Measurements from ENCODE around the gene RIMBP2. TPM values are rescaled to one million over a fixed set of nuclear protein-coding genes. Genes with fewer than 3 reads are reported as not detected.

The RIMBP2 gene
- total RNA-seq, 1 experiment from 2014 or later: not detected

DNA sequence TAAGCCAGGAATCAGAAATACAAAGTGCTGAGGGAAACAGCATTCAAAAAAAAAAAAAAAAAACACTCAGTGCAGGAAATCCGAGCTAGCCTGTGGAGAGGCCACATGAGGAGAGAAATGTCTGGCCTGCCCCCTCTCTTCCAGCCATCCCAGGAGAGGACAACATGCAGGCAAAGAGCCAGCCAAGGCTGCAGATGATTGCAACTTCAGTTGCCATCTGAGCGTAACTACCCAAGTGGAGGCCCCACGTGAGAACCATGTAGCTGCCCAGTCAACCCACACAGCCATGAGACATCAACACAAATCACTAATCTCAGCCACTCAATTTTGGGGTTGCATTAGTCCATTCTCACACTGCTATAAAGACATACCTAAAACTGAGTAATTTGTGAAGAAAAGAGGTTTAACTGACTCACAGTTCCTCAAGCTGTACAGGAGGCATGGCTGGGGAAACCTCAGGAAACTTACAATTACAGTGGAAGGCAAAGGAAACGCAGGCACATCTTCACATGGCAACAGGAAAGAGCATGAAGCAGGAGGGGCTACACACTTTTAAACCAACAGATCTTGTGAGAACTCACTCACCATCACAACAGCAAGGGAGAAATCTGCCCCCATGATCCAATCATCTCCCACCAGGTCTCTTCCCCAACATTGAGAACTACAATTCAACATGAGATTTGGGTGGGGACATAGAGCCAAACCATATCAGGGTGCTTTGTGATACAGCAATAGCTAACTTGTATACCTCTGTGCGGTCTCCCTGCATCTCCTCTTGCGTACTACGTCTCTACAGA, 217.3 kb downstream of the RIMBP2 start:
- no peak for DNase-seq
- Histone ChIP-seq H3K27me3 (replicated peaks; ENCODE audit: control insufficient read depth, insufficient read depth, low read length) (no peaks in the 10 kb centered on the region), H3K9me3 (no peaks in the 10 kb centered on the region), H3K36me3 (ENCODE audit: control insufficient read depth, insufficient read depth, low read length) (no peaks in the 10 kb centered on the region), H3K4me3 (ENCODE audit: low read depth, low read length) (no peak overlapping the region), H3K4me1 (no peaks in the 10 kb centered on the region)
- intact Hi-C loops (cut with micrococcal nuclease; ENCODE audit: unreplicated experiment): no loop called here
- CTCF ChIA-PET: no interaction called here
- POLR2A ChIA-PET: no interaction called here
- H3K9me3 Mint-ChIP-seq (ENCODE audit: unreplicated experiment): peaks cover 11% of the 10 kb centered on the region
- no peak for TF ChIP-seq CTCF (IDR thresholded peaks at IDR 0.05; ENCODE audit: insufficient read depth in 1 of 2, low read depth in 1 of 2, low read length in 1 of 2, severe bottlenecking in 1 of 2, unreplicated experiment in 1 of 2)
- H3K27me3 Mint-ChIP-seq (ENCODE audit: insufficient read depth, unreplicated experiment): peaks cover 11% of the 10 kb centered on the region
- BruUV-seq (replicated peaks): no TSS peak
- no peak overlapping the region for H3K4me3 Mint-ChIP-seq (ENCODE audit: unreplicated experiment)
- no peaks in the 10 kb centered on the region for H3K4me1 Mint-ChIP-seq (ENCODE audit: low read depth, unreplicated experiment)
- no peaks in the 10 kb centered on the region for H3K36me3 Mint-ChIP-seq (ENCODE audit: insufficient read depth, unreplicated experiment)
- no peak overlapping the region for H3K27ac Mint-ChIP-seq (ENCODE audit: unreplicated experiment)

- POLR2A ChIA-PET: no interaction called here
- no peak overlapping the region for H3K4me3 Mint-ChIP-seq (ENCODE audit: unreplicated experiment)
- no TSS peak for BruUV-seq (replicated peaks)
- no peak overlapping the region for H3K27ac Mint-ChIP-seq (ENCODE audit: unreplicated experiment)
- intact Hi-C loops (cut with micrococcal nuclease; ENCODE audit: unreplicated experiment): no loop called here
- peaks cover 11% of the 10 kb centered on the region for H3K27me3 Mint-ChIP-seq (ENCODE audit: insufficient read depth, unreplicated experiment)
- H3K4me1 ChIP-seq: no peaks in the 10 kb centered on the region
- no peaks in the 10 kb centered on the region for H3K9me3 ChIP-seq
- H3K36me3 ChIP-seq (ENCODE audit: control insufficient read depth, insufficient read depth, low read length): no peaks in the 10 kb centered on the region
- CTCF ChIA-PET: no interaction called here
- TF ChIP-seq CTCF (IDR thresholded peaks at IDR 0.05; ENCODE audit: insufficient read depth in 1 of 2, low read depth in 1 of 2, low read length in 1 of 2, severe bottlenecking in 1 of 2, unreplicated experiment in 1 of 2): no peak
- no peak overlapping the region for H3K4me3 ChIP-seq (ENCODE audit: low read depth, low read length)
- DNase-seq: no peak
- H3K36me3 Mint-ChIP-seq (ENCODE audit: insufficient read depth, unreplicated experiment): no peaks in the 10 kb centered on the region
- peaks cover 11% of the 10 kb centered on the region for H3K9me3 Mint-ChIP-seq (ENCODE audit: unreplicated experiment)
- no peaks in the 10 kb centered on the region for H3K4me1 Mint-ChIP-seq (ENCODE audit: low read depth, unreplicated experiment)
- H3K27me3 ChIP-seq (replicated peaks; ENCODE audit: control insufficient read depth, insufficient read depth, low read length): no peaks in the 10 kb centered on the region
These were observed 218.1 kb downstream of the RIMBP2 start for GRCh38 chr12:130497991-130498390.

GRCh38 chr12:130497321-130497720, 218.8 kb downstream of the RIMBP2 start:
- no TSS peak for BruUV-seq (replicated peaks)
- Histone ChIP-seq H3K4me3 (ENCODE audit: low read depth, low read length) (no peak overlapping the region), H3K27me3 (replicated peaks; ENCODE audit: control insufficient read depth, insufficient read depth, low read length) (no peaks in the 10 kb centered on the region), H3K36me3 (ENCODE audit: control insufficient read depth, insufficient read depth, low read length) (no peaks in the 10 kb centered on the region), H3K9me3 (no peaks in the 10 kb centered on the region), H3K4me1 (no peaks in the 10 kb centered on the region)
- ChIA-PET POLR2A (no interaction called here), CTCF (interaction anchor here (0.6 kb wide), 1 partner anchor 304 kb away, joined by 3 read pairs; no protein-coding TSS in a partner anchor)
- DNase-seq: no peak
- no peak for TF ChIP-seq CTCF (IDR thresholded peaks at IDR 0.05; ENCODE audit: insufficient read depth in 1 of 2, low read depth in 1 of 2, low read length in 1 of 2, severe bottlenecking in 1 of 2, unreplicated experiment in 1 of 2)
- Mint-ChIP-seq H3K27me3 (ENCODE audit: insufficient read depth, unreplicated experiment) (peaks cover 11% of the 10 kb centered on the region), H3K36me3 (ENCODE audit: insufficient read depth, unreplicated experiment) (no peaks in the 10 kb centered on the region), H3K4me1 (ENCODE audit: low read depth, unreplicated experiment) (no peaks in the 10 kb centered on the region), H3K9me3 (ENCODE audit: unreplicated experiment) (peaks cover 11% of the 10 kb centered on the region), H3K27ac (ENCODE audit: unreplicated experiment) (no peak overlapping the region), H3K4me3 (ENCODE audit: unreplicated experiment) (no peak overlapping the region)
- intact Hi-C loops (cut with micrococcal nuclease; ENCODE audit: unreplicated experiment): no loop called here

Measured in Caco-2 (cell line).